WTC11 (cell line): ENCODE measurements around the gene RNF31.

ENCODE experiments used
- AFF4 ChIP-seq: sonication (generic); formaldehyde crosslinking; IDR thresholded peaks from 2 replicates; pipeline ENCODE4 v1.8.1; 2023; ENCODE audit warnings: mild to moderate bottlenecking, missing genetic modification reagents, borderline replicate concordance
- ATF6 ChIP-seq: sonication (generic); formaldehyde crosslinking; IDR thresholded peaks from 2 replicates; pipeline ENCODE4 v1.8.1; 2023; ENCODE audit warnings: mild to moderate bottlenecking, missing genetic modification reagents
- CTCF ChIP-seq: fragments of 200-600 bp; IDR thresholded peaks from 2 replicates; pipeline ENCODE4 v1.8.0; 2022; ENCODE audit warnings: antibody characterized with exemption
- ETV6 ChIP-seq: sonication (generic); formaldehyde crosslinking; IDR thresholded peaks from 2 replicates; pipeline ENCODE4 v1.8.1; 2022; ENCODE audit warnings: mild to moderate bottlenecking, missing genetic modification reagents
- MAX ChIP-seq: sonication (generic); formaldehyde crosslinking; IDR thresholded peaks from 2 replicates; pipeline ENCODE4 v1.8.0; 2022; ENCODE audit warnings: mild to moderate bottlenecking, missing genetic modification reagents
- SP1 ChIP-seq: sonication (generic); formaldehyde crosslinking; conservative IDR thresholded peaks from 2 replicates; pipeline ENCODE4 v1.8.1; 2022; ENCODE audit warnings: missing genetic modification reagents

- no peak for TF ChIP-seq CTCF
- no peak for TF ChIP-seq SP1 (CRISPR knock-in tag)
- TF ChIP-seq MAX (CRISPR knock-in tag) = no peak
- TF ChIP-seq ETV6 (CRISPR knock-in tag) = no peak
- no peak for TF ChIP-seq ATF6 (CRISPR knock-in tag)
- TF ChIP-seq AFF4 (CRISPR knock-in tag) = no peak
These were observed 2.1 kb downstream of the RNF31 start for GRCh38 chr14:24149302-24149969.
